HG03442 (cell line): Measurements from ENCODE around the gene MEIOB.
"Not testable (repeated sequence)": the region's sequence is repeated elsewhere in the genome, so short reads cannot be mapped to it uniquely, and the experiment has no call there.

Experiments
- ATAC-seq: cut with Tn5 transposase; IDR thresholded peaks from one replicate; pipeline ENCODE4 v1.9.1; 2021; ENCODE audit warnings: mild to moderate bottlenecking, moderate library complexity; ENCODE audit not compliant: unreplicated experiment

The MEIOB gene

DNA sequence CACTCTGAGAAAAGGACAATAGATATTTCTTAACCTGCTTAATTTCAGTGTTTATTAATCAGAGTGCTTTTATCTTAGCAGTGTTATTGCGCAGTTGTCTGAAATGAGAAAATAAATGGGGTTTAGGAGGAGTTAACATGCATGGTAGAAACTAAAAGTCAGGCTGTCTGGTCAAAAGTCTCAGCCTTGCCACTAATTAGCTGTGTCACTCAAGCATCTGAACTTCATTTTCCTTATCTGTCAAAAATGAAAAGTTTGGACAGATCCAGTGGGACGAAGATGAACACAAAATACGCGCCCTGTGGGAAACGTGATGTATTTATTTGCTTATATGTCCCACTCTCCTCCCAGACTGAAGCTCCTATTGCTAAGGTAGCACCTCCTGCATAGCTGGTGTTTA, 6.3 kb upstream of the MEIOB start:
- ATAC-seq: no peak

DNA sequence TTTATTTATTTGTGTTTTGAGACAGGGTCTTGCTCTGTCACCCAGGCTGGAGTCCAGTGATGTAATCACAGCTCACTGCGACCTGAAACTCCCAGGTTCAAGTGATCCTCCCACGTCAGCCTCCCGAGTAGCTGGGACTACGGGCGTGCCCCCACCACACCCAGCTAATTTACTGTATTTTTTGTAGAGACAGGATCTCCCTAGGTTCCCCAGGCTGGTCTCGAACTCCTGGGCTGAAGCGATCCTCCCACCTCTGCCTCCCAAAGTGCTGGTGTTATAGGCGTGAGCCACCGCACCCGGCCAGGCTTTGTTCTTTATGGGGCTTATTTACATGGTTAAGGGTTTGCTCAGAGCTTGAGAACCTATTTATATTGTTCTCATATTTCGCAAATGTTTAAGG, 5.8 kb upstream of the MEIOB start:
- no peak for ATAC-seq

DNA sequence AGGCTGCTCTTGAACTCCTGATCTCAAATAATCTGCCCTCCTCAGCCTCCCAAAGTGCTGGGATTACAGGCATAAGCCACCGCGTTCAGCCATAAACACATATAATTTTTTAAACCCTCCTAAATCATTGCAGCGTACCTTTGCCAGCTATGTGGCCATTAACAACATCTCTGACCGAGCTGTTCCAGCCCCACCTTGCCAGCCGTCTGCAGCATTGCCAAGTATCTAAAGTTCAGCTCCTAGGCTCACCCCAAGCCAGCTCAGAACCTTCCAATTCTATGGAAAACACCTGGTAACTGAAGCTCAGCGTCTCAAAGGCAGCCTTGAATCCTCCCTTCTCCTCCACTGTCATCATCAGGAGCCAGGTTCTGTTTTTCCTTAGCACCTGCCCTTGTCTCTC, 5.1 kb upstream of the MEIOB start:
- ATAC-seq: no peak

DNA sequence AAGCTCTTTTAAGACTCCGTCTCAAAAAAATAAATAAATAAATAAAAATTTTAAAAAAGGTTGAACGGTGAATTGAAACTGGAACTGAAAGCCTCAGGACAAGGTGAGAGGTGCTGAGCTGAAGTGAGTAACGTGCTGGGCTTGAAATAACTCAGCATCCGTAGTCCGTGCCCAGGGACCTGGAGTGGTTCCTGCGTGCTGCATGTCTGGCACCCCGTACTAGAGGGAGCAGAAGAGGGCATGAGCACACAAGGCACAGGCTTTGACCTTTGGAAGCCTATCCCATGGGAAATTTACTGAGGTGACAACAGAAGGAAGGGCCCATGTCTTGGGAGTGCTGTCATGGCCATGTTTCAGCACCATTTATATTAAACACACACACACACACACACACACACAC, 4.5 kb upstream of the MEIOB start:
- ATAC-seq: no peak

DNA sequence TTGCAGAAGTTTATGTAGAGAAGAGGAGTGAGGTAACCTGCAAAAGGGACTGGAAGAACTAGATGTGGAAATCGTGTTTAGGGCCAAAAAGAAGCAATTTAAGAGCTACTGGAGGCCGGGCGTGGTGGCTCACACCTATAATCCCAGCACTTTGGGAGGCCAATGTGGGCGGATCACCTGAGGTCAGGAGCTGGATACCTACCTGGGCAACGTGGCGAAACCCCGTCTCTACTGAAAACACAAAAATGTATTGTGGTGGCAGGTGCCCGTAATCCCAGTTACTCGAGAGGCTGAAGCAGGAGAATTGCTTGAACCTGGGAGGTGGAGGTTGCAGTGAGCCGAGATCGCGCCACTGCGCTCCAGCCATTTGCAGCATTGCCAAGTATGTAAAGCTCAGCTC, 4.1 kb upstream of the MEIOB start:
- not testable (repeated sequence) for ATAC-seq

DNA sequence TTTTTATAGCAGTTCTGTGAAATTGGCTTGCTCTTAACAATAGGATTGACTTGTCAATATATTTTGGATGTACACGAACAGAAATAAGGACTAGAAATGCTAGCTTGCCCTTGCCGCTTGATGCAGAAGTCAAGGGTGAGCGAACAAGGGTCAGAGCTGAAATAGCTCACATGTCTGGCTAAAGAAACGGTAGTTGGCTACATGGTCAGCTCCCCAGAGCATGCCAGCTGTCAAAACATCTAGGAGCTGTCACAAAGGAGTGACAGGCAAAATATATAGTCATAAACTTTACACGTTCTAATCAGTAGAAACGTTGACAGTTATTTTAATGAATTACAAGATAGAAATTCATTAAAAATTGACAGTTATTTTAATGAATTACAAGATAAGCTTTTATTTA, 2.9 kb upstream of the MEIOB start:
- ATAC-seq: no peak

DNA sequence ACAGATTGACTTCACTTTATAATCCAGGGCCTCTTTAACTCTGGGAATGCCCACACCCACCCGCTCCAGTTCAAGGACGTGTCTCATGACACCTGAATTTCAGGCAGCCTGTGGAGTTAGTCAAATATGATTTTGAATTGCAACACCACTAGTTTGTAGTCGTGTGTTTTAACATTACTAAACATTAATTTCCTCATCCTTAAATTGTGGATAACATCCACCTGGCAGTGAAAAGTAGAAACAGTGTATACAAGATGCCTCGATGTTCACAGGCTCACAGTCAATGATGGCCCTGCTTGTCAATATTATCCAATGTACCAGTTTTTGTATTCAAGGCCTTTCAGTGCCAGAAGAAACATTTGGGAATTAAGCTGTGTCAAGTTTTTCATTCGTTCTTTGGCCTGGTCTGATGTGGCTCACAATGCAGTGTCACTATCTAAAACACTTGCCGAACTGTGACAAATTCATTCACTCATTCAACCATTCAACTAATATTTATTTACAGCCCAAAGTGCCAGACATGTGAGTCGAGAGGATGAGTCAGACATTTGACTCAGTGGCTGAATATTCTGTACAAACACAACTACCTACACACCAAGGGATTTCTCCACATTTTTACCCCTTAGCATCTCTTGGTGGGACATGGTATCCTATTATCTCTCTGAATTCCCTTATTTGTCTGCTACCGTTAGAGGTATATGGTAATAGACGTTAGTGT, 1.4 kb downstream of the MEIOB start:
- no peak for ATAC-seq

DNA sequence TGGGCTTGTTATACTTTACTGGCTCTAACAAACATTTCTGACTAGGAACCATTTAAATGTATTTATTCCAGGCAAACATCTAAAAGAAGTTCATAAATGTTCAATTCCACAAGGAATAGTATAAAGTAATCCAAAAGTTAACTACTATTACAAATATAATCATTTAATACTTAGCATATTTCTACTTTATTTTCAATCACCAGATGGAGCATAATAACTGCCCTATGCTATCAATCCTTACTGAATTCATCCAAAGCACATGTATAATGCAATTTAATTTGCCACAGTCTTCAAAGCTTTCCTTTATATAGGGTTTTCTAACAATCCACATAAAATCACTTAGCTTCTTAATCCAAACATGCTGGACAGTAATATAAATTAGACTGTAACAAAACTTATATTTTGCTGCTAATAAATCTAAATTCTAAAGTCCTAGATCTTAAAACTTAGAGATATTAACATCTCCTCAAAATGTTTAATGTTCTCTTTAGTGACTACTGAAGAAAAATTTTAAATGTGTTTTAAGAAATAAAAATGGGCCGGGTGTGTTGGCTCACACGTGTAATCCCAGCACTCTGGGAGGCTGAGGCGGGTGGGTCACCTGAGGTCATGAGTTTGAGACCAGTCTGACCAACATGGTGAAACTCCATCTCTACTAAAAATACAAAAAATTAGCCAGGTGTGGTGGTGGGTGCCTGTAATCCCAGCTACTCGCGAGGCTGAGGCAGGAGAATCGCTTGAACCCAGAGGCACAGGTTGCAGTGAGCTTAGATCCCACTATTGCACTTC, 5.9 kb downstream of the MEIOB start:
- ATAC-seq: no peak

DNA sequence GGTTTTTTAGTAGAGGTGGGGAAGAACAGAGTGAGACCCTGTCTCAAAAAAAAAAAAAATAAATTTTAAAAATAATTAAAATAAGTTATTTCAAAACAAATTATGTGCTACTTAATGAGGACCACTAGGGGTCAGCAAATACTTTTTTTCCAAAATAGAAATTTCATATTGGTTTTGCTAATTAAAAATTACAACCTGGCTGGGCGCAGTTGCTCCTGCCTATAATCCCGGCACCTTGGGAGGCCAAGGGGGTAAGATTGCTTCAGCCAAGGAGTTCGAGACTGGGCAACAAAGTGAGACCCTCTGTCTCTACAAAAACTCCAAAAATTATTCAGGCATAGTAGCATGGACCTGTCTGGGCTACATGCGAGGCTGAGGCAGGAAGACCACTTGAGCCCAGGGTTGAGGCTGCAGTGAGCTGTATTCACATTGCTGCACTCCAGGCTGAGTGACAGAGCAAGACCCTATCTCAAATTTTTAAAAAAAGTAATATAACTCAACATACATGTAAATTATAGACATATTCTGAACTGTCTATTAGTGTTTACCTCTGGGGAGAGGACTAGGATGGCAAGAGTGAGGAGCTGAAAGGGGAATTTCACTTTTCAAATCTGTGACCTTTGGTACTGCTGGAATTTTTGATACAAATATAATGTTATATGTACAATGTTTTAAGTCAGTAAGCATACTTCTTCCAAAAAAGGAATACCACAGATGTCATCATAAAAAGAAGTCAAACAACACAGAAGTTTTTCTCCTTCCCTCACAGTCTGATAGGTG, 8.1 kb downstream of the MEIOB start:
- no peak for ATAC-seq

DNA sequence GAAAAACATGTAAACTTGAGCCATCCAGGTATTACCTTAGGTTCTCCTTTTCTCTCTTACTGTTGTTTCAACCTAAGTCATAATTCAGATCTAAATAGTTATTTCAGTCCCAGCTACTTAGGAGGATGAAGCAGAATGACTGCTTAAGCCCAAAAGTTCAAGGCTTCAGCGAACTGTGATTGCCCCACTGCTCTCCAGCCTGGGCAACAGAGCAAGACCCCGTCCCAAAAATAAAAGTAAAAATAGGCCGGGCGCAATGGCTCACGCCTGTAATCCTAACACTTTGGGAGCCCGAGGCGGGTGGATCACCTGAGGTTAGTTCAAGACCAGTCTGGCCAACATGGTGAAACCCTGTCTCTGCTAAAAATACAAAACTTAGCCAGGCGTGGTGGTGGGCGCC, 9.6 kb downstream of the MEIOB start:
- ATAC-seq: no peak

DNA sequence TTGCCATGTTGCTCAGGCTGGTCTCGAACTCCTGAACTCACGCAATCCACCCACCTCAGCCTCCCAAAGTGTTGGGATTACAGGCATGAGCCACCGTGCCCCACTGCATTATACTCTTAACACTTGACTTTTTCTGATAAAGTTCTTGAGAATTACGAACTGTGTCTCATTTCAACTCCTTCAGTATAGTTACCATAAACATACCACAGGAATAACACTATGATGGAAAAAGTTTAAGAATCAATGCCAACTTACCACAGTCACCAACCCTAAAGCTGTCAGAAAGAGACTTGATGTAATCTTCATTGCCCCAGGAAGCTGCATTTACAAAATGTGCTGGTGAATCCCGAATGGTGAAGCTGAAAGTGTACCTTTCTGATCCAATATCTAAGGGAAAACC, 10.2 kb downstream of the MEIOB start:
- ATAC-seq: no peak

DNA sequence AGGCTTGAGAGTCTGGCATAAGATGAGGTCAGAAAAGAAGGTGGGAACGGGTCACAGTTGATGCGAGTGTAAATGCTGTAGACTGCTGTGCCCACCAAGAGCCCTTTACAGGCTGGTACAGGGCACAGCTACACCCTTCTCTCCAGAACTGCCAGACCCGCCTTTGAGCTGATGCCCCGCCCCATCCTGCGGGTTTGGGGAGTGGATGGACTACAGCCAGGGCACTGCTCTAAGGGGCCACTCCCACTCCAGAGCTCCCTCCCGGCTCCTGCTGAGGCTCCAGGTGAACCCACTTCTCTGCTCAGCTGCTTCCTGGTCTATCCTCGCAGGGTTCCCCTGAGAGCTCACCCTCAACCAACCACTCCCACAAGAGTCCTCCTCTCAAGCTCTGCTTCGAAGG, 12.3 kb downstream of the MEIOB start:
- ATAC-seq: no peak

DNA sequence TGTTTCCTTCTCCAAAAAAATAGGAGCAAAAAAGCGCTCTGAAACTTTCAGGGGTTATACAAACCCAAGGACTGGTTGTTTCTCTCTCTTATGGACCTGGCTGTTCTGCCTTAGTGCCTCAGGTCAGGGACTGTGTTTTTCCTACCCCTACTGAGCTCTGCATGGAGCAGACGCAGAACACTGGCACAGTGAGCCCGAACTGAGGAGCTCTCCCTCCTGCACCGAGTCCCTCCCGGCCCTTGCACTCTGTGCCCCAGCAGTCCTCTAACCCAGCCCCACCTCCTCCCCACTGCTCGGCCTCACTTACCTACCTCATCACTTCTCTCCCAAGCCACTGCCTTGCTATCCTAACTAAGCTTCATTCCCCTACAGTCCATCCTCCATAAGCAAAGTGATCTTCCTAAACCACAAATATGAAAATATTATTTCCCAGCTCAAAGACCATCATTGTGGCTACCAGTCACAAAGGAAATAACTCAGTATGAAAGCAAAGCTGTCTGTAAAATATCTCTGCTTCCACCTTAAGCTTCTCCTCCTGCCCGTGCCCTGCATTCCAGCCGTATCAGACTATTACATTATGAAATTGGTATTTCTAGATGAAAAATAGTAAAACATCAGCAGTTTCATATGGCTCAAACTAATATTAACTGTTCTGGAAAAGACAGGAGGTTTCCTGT, 13.6 kb downstream of the MEIOB start:
- no peak for ATAC-seq

DNA sequence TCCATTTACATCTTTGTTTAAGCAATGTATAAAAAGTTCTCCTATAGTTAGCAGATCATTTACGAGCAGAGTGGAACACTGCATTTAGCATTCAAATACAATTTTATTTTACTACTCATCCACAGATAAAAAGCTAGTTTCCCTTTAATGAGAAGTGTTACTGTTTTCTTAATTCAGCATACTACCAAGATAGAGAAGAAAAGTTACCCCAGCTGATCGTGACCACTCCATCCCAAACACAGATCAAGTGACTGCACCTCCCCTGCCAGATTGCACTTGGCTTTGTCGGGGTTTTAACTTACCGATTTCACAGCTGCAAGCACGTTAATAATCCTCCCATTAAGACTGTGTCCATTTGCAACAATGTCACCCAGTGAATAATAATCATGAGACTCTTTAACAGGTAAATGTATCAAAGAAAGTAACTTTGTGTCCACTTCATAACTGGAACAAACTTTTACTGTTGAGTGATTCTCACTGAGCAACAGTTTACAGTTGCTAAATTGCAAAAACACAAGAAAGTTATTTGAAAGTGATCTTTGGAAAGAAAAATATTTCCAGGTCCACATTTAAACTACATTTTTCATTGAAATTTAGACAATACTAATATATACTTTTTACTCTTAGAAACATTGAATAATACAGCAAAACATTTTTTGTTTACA, 14.4 kb downstream of the MEIOB start:
- no peak for ATAC-seq

DNA sequence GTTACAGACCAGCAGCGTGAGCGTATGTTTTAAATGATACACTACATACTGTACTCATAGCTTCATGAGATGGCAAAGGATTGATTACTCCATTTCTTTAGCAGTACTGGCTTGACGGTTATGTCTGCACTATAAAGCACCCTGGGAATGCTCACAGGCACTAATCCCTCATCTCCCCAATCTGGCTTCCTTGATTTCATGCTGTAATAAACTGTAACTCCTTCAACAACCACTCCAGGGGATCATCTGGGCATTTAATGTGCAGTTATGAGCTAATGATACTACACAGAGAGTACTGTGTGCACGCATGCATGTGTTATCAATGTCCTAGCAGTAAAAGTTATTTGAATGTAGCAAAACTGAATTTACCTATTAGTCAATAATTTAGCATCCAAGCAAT, 20.2 kb downstream of the MEIOB start:
- ATAC-seq: no peak

DNA sequence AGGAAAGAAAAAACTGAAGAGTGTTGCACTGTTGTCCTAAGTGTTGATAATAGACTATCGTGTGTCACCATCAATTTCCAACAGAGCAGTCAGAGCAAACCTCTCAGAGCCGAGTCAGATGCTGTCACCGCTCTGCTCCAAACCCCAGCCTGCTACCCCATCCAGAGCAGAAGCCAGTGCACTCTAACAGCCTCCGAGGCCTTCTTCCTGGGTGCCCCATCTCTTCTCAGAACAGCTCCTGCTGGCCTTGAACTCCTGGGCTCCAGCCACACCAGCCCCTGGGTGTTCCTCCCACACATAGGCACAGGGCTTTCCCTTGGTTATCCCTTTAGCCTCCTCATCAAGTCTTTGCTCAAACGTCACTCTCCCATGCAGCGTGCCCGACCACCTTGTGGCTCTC, 21.0 kb downstream of the MEIOB start:
- no peak for ATAC-seq

DNA sequence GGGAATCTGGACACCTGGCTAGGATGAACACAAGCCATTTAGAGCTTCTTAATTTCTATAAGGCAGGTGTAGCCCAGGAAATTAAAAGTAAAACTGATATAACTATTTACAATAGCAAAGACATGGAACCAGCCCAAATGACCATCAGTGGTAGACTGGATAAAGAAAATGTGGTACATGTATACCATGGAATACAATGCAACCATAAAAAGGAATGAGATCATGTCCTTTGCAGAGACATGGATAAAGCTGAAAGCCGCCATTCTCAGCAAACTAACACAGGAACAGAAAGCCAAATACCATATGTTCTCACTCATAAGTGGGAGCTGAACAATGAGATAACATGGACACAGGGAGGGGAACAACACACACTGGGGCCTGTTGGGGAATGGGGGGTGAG, 25.5 kb downstream of the MEIOB start:
- ATAC-seq: no peak

DNA sequence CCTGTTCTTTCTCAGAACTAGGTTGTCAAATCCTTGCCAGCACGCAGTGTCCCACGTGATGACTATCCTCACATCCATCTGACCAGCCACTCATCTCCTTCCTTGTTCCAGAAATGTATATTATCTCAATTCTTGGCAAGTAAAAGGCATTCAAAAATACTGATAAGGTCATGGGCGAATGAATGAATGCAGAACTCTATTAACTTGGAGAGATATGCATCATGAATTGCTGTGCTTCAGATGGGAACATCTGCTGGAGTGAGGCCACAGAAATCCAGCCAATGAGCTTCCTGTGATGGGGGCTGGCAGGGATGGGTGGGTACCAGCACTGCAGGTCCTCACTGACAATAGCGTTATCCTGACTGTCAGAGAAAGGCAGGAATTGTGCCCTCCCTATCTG, 26.0 kb downstream of the MEIOB start:
- ATAC-seq: no peak

DNA sequence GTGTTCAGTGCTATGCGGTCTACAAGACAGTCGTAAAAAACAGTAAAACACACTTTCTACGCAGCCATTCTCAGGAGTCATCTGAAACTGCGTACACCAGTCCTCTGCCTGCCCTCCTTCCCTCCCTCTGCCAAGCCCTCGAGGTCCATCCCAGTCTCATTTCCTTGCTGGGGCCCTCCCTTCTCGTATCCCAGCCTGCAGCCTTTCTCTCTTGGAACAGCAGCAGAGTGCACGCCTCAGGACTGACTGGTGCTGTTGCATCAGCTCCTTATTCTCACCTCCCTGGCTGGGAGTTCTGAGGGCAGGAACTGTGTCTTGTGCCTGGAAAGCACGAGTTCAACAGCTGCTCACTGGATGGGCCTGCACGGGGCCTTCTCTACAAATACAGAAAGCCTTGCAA, 32.4 kb downstream of the MEIOB start:
- ATAC-seq: no peak

DNA sequence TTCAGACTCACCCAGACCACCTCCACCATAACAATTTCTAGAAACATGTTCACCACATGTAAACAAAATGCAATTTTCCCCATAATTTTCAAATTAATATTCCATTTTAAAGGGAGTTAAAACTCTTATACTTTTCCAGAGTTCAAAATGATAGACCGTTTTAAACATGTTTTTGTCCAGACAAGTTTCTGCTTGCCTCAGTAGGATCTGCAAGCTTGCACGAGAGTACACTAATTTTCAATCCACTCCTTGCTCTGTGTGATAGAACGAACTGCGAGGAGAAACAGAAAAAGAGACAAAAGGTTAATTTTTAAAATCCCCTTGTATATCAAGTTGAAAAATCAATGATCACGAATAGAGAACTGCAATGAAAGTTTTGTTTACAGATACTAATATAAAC, 37.9 kb downstream of the MEIOB start:
- ATAC-seq: no peak
